ENCODE data around the gene SLC25A4. TPM values are rescaled to one million over a fixed set of nuclear protein-coding genes. Genes with fewer than 3 reads are reported as not detected.
A peak's percentile ranks its signal among the peaks of the same experiment; 100 is the strongest.

Gene SLC25A4
- total and polyA plus RNA-seq, 2 of the 13 experiments (the other 11 are each of a cell fraction or from before 2014, with no cell fraction given) = 30.3 to 42.1 TPM

DNA sequence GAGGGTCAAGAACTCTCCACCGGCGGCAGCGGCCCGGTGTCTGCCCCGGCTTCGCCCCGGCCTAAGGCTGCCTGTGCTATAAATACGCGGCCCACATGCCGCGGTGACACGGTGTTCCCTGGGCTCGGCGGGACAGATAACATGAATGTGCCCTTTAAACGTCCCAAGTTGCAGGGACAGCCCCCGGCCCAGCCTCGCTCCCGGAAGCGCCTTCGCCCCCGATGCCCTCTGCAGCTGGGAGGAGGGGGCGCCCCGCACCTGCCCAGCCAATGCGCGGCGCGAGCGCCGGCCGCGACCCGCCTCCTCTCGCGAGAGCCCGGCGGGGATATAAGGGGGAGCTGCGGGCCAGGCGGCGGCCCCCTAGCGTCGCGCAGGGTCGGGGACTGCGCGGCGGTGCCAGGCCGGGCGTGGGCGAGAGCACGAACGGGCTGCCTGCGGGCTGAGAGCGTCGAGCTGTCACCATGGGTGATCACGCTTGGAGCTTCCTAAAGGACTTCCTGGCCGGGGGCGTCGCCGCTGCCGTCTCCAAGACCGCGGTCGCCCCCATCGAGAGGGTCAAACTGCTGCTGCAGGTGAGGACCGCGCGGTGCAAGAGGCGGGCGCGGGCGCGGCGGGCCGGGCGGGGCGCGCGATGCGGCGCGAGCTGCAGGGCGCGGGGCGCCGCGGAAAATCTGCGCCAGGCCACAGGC lies at the start of gene SLC25A4 (continued):
- TF ChIP-seq WIZ (CRISPR knock-in tag; IDR thresholded peaks at IDR 0.05) (no peak; the same call in 1 of the 2 replicates), NKX3-1 (CRISPR knock-in tag; IDR thresholded peaks at IDR 0.05) (peak; percentile 42; the same call in 1 of the 2 replicates), NRL (CRISPR knock-in tag; IDR thresholded peaks at IDR 0.05; ENCODE audit: borderline replicate concordance) (no peak), CBX2 (IDR thresholded peaks at IDR 0.05; ENCODE audit: low read depth, low read length) (no peak), CBX2 (CRISPR knock-in tag; IDR thresholded peaks at IDR 0.05; ENCODE audit: low read depth) (no peak), SNAPC5 (CRISPR knock-in tag; IDR thresholded peaks at IDR 0.05; ENCODE audit: borderline replicate concordance) (no peak), ZNF136 (CRISPR knock-in tag; IDR thresholded peaks at IDR 0.05; ENCODE audit: low read depth) (no peak), ZNF670 (CRISPR knock-in tag; IDR thresholded peaks at IDR 0.05; ENCODE audit: borderline replicate concordance) (peak; percentile 62; the same call in 1 of the 2 replicates), BRD4 (CRISPR knock-in tag; IDR thresholded peaks at IDR 0.05) (peak; percentile 65), ZNF776 (CRISPR knock-in tag; IDR thresholded peaks at IDR 0.05) (peak; percentile 17; the same call in 1 of the 2 replicates), ZBTB8A (CRISPR knock-in tag; IDR thresholded peaks at IDR 0.05; ENCODE audit: borderline replicate concordance, low read depth) (no peak), ATF3 (CRISPR knock-in tag; IDR thresholded peaks at IDR 0.05) (no peak; the same call in 1 of the 2 replicates), ZKSCAN1 (IDR thresholded peaks at IDR 0.05; ENCODE audit: low read length) (no peak), GATAD1 (CRISPR knock-in tag; IDR thresholded peaks at IDR 0.05) (peak; percentile 82), ZNF703 (CRISPR knock-in tag; IDR thresholded peaks at IDR 0.05; ENCODE audit: borderline replicate concordance) (no peak), RFX3 (CRISPR knock-in tag; IDR thresholded peaks at IDR 0.05) (no peak), DMAP1 (CRISPR knock-in tag; IDR thresholded peaks at IDR 0.05) (peak; percentile 71)
- TF ChIP-seq, protein P1, sequence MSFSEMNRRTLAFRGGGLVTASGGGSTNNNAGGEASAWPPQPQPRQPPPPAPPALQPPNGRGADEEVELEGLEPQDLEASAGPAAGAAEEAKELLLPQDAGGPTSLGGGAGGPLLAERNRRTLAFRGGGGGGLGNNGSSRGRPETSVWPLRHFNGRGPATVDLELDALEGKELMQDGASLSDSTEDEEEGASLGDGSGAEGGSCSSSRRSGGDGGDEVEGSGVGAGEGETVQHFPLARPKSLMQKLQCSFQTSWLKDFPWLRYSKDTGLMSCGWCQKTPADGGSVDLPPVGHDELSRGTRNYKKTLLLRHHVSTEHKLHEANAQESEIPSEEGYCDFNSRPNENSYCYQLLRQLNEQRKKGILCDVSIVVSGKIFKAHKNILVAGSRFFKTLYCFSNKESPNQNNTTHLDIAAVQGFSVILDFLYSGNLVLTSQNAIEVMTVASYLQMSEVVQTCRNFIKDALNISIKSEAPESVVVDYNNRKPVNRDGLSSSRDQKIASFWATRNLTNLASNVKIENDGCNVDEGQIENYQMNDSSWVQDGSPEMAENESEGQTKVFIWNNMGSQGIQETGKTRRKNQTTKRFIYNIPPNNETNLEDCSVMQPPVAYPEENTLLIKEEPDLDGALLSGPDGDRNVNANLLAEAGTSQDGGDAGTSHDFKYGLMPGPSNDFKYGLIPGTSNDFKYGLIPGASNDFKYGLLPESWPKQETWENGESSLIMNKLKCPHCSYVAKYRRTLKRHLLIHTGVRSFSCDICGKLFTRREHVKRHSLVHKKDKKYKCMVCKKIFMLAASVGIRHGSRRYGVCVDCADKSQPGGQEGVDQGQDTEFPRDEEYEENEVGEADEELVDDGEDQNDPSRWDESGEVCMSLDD (CRISPR knock-in tag; IDR thresholded peaks at IDR 0.05; ENCODE audit: borderline replicate concordance) = peak; percentile 60
- TF ChIP-seq, protein P2, sequence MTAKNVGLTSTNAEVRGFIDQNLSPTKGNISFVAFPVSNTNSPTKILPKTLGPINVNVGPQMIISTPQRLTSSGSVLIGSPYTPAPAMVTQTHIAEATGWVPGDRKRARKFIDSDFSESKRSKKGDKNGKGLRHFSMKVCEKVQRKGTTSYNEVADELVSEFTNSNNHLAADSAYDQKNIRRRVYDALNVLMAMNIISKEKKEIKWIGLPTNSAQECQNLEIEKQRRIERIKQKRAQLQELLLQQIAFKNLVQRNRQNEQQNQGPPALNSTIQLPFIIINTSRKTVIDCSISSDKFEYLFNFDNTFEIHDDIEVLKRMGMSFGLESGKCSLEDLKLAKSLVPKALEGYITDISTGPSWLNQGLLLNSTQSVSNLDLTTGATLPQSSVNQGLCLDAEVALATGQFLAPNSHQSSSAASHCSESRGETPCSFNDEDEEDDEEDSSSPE (CRISPR knock-in tag; IDR thresholded peaks at IDR 0.05) = peak; percentile 77
- TF ChIP-seq, protein P3, sequence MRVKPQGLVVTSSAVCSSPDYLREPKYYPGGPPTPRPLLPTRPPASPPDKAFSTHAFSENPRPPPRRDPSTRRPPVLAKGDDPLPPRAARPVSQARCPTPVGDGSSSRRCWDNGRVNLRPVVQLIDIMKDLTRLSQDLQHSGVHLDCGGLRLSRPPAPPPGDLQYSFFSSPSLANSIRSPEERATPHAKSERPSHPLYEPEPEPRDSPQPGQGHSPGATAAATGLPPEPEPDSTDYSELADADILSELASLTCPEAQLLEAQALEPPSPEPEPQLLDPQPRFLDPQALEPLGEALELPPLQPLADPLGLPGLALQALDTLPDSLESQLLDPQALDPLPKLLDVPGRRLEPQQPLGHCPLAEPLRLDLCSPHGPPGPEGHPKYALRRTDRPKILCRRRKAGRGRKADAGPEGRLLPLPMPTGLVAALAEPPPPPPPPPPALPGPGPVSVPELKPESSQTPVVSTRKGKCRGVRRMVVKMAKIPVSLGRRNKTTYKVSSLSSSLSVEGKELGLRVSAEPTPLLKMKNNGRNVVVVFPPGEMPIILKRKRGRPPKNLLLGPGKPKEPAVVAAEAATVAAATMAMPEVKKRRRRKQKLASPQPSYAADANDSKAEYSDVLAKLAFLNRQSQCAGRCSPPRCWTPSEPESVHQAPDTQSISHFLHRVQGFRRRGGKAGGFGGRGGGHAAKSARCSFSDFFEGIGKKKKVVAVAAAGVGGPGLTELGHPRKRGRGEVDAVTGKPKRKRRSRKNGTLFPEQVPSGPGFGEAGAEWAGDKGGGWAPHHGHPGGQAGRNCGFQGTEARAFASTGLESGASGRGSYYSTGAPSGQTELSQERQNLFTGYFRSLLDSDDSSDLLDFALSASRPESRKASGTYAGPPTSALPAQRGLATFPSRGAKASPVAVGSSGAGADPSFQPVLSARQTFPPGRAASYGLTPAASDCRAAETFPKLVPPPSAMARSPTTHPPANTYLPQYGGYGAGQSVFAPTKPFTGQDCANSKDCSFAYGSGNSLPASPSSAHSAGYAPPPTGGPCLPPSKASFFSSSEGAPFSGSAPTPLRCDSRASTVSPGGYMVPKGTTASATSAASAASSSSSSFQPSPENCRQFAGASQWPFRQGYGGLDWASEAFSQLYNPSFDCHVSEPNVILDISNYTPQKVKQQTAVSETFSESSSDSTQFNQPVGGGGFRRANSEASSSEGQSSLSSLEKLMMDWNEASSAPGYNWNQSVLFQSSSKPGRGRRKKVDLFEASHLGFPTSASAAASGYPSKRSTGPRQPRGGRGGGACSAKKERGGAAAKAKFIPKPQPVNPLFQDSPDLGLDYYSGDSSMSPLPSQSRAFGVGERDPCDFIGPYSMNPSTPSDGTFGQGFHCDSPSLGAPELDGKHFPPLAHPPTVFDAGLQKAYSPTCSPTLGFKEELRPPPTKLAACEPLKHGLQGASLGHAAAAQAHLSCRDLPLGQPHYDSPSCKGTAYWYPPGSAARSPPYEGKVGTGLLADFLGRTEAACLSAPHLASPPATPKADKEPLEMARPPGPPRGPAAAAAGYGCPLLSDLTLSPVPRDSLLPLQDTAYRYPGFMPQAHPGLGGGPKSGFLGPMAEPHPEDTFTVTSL (CRISPR knock-in tag; IDR thresholded peaks at IDR 0.05; ENCODE audit: borderline replicate concordance) = no peak
